A673 (cell line): Measurements from ENCODE around the gene EGLN1. TPM values are rescaled to one million over a fixed set of nuclear protein-coding genes. Genes with fewer than 3 reads are reported as not detected.

Source experiments
- BruUV-seq: library from RNA; stranded (reverse); fragments of 400-500 nt; replicated peaks from 2 replicates; lab custom pipeline; 2021; lab: Mats Ljungman, UMichigan
- CTCF ChIA-PET: fragments of 300-600 bp; sonication (Branson Sonifier 250); formaldehyde crosslinking; loops from one replicate; lab custom pipeline; 2022; ENCODE audit warnings: antibody characterized with exemption; lab: Charles Lee
- POLR2A ChIA-PET: fragments of 300-600 bp; sonication (Branson Sonifier 250); formaldehyde crosslinking; loops from one replicate; lab custom pipeline; 2022; ENCODE audit warnings: antibody characterized with exemption; ENCODE audit not compliant: low non-redundant PET; lab: Charles Lee
- DNase-seq: peaks from one replicate; pipeline ENCODE4 v3.0.0-alpha.2; 2015; ENCODE audit warnings: low spot score
- H3K27ac ChIP-seq: fragments of 200-600 bp; sonication (generic); 2 replicates; pipeline ENCODE4 v1.5.1; 2016; ENCODE audit warnings: mixed run types, low read depth, mild to moderate bottlenecking, mixed read lengths, antibody characterized with exemption, low read length; ENCODE audit not compliant: poor library complexity, severe bottlenecking
- H3K27me3 ChIP-seq: fragments of 200-600 bp; sonication (generic); replicated peaks from 2 replicates; pipeline ENCODE4 v1.6.1; 2017; ENCODE audit warnings: mixed run types, low read depth, mild to moderate bottlenecking, mixed read lengths, antibody characterized with exemption, low read length; ENCODE audit not compliant: insufficient read depth, poor library complexity
- H3K36me3 ChIP-seq: fragments of 200-600 bp; sonication (generic); 2 replicates; pipeline ENCODE4 v1.6.1; 2016; ENCODE audit warnings: mixed run types, mild to moderate bottlenecking, mixed read lengths, antibody characterized with exemption, low read length; ENCODE audit not compliant: insufficient read depth, poor library complexity, severe bottlenecking
- H3K4me1 ChIP-seq: fragments of 200-600 bp; sonication (generic); 2 replicates; pipeline ENCODE4 v1.6.1; 2017; ENCODE audit warnings: mixed run types, mild to moderate bottlenecking, mixed read lengths, antibody characterized with exemption, low read length; ENCODE audit not compliant: insufficient read depth, poor library complexity, severe bottlenecking
- H3K4me3 ChIP-seq: fragments of 200-600 bp; sonication (generic); 2 replicates; pipeline ENCODE4 v1.5.1; 2016; ENCODE audit warnings: low read depth, mixed run types, mild to moderate bottlenecking, mixed read lengths, low read length; ENCODE audit not compliant: poor library complexity, severe bottlenecking
- H3K9me3 ChIP-seq: fragments of 200-600 bp; sonication (generic); 2 replicates; pipeline ENCODE4 v1.6.1; 2016; ENCODE audit warnings: mixed run types, low read depth, mild to moderate bottlenecking, mixed read lengths, antibody characterized with exemption, low read length; ENCODE audit not compliant: poor library complexity, severe bottlenecking
- EZH2 ChIP-seq: fragments of 200-600 bp; sonication (generic); IDR thresholded peaks from 2 replicates; pipeline ENCODE4 v1.6.1; 2017; ENCODE audit warnings: borderline replicate concordance, low read depth, mild to moderate bottlenecking, mixed read lengths, antibody characterized with exemption, low read length; ENCODE audit not compliant: poor library complexity, severe bottlenecking
- intact Hi-C: fragments of 100-400 bp; cut with micrococcal nuclease; formaldehyde crosslinking; loops from one replicate; pipeline ENCODE4 v1.10.0; 2022; ENCODE audit not compliant: unreplicated experiment
- total RNA-seq: library from RNA; stranded (reverse); gene quantifications from 2 replicates; pipeline ENCODE4 v1.2.3, GENCODE V29; 2021
- TF ChIP-seq, protein P1 (sequence below): fragments of 300-800, 200-600 bp; sonication (generic); conservative IDR thresholded peaks from 2 replicates; pipeline ENCODE4 v1.5.1; 2017; ENCODE audit warnings: low read depth, mild to moderate bottlenecking, antibody characterized with exemption, low read length, moderate library complexity, mixed read lengths

The EGLN1 gene
- total RNA-seq, 1 experiment from 2014 or later: 30.4 TPM

DNA sequence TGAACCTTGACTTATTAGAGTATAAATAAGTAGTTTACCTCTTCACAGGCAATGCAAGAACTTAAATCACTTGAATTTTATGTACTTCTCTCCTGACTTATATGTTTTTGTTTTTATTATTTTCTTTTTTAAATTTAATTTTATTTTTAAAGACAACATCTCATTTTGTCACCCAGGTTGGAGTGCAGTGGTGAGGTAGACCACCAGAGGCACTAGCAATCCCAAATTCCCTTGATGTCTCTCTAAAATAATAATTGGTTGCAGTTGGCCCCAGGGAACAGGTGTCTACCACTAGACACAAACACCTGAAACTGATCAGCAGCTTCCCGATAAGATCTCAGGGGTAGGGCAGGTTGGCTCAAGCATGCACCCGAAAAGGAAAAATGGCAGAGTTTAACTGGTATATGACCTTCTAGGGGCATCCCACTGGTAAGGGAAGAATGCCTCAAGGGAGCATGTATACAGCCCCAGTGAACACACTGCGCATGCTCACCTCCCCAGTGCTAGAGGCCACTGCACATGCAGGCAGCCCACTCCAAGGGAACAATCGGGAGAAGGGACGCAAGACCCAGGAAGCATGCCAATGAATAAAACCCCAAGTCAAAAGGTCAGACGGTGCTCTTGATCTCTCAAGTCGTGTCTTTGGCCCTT, 99.1 kb downstream of the EGLN1 start:
- no peak overlapping the region for H3K4me3 ChIP-seq
- DNase-seq: no peak
- no peak overlapping the region for H3K27ac ChIP-seq
- intact Hi-C loops: no loop called here
- POLR2A ChIA-PET: no interaction called here
- no peak for TF ChIP-seq EZH2
- TF ChIP-seq, protein P1, sequence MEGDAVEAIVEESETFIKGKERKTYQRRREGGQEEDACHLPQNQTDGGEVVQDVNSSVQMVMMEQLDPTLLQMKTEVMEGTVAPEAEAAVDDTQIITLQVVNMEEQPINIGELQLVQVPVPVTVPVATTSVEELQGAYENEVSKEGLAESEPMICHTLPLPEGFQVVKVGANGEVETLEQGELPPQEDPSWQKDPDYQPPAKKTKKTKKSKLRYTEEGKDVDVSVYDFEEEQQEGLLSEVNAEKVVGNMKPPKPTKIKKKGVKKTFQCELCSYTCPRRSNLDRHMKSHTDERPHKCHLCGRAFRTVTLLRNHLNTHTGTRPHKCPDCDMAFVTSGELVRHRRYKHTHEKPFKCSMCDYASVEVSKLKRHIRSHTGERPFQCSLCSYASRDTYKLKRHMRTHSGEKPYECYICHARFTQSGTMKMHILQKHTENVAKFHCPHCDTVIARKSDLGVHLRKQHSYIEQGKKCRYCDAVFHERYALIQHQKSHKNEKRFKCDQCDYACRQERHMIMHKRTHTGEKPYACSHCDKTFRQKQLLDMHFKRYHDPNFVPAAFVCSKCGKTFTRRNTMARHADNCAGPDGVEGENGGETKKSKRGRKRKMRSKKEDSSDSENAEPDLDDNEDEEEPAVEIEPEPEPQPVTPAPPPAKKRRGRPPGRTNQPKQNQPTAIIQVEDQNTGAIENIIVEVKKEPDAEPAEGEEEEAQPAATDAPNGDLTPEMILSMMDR: no peak; the same call in 1 of the 2 replicates
- H3K27me3 ChIP-seq: no peaks in the 10 kb centered on the region
- H3K4me1 ChIP-seq: no peaks in the 10 kb centered on the region
- CTCF ChIA-PET: no interaction called here
- no TSS peak for BruUV-seq
- no peaks in the 10 kb centered on the region for H3K36me3 ChIP-seq
- H3K9me3 ChIP-seq: no peaks in the 10 kb centered on the region

- intact Hi-C loops: no loop called here
- BruUV-seq: no TSS peak
- no peaks in the 10 kb centered on the region for H3K27me3 ChIP-seq
- POLR2A ChIA-PET: no interaction called here
- no peaks in the 10 kb centered on the region for H3K4me1 ChIP-seq
- H3K9me3 ChIP-seq: no peaks in the 10 kb centered on the region
- no peak overlapping the region for H3K27ac ChIP-seq
- no peaks in the 10 kb centered on the region for H3K36me3 ChIP-seq
- CTCF ChIA-PET: interaction anchor here (0.6 kb wide), 1 partner anchor 438 kb away, joined by 5 read pairs; no protein-coding TSS in a partner anchor
- no peak for DNase-seq
- H3K4me3 ChIP-seq: no peak overlapping the region
- TF ChIP-seq, protein P1: no peak
- TF ChIP-seq EZH2: no peak
Measured at GRCh38 chr1:231319080-231319479, 103.0 kb downstream of the EGLN1 start.

DNA sequence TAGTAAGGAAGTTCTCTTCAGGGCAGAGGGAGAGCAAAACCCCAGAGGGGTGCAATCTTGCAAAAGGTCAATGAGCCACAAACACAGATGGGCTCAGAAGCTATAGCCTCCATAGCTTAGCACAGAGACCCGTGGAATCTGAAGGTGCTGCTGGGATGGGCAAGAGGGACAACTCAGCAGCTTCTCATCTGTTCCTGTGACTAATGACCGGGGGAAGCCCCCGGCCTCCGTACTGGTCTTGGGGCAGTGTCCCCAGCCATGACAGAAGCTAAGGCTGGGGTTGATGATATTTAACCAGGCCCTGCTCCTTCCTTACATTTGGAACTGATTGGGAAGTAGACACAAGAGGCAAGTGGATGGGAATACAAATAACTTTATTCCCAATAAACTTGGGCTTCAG, 103.5 kb downstream of the EGLN1 start:
- DNase-seq: no peak
- ChIA-PET POLR2A (no interaction called here), CTCF (interaction anchor here (0.6 kb wide), 1 partner anchor 438 kb away, joined by 5 read pairs; no protein-coding TSS in a partner anchor)
- intact Hi-C loops: no loop called here
- Histone ChIP-seq H3K9me3 (no peaks in the 10 kb centered on the region), H3K4me1 (no peaks in the 10 kb centered on the region), H3K27ac (no peak overlapping the region), H3K36me3 (no peaks in the 10 kb centered on the region), H3K4me3 (no peak overlapping the region), H3K27me3 (no peaks in the 10 kb centered on the region)
- no peak for TF ChIP-seq EZH2
- TF ChIP-seq, protein P1: no peak
- no TSS peak for BruUV-seq
